ENCODE data around the gene SLC25A13. TPM values are rescaled to one million over a fixed set of nuclear protein-coding genes. Genes with fewer than 3 reads are reported as not detected.

Gene SLC25A13
- total and polyA plus RNA-seq, 2 of the 4 experiments (the other 2 are of a cell fraction): 7.4 to 11.7 TPM

DNA sequence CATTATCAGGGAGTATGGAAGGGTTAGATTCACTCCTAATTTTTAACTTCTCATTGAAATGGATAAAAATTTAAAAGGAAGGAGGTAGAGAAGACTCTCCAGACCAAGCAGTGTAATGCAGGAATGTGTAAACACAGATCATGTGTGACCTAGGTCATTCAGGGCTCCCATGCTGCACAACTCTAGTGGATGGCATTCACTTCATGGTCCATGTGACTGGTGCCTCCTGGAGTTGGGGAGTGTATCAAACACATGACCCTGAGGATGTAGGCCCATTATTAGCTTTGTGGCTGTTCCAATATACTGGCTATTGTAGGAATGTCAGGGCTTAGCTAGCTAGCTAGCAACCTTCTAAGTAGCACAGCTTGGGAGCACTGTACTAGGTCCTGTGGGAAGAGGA, 109.9 kb downstream of the SLC25A13 start:
- intact Hi-C loops (cut with micrococcal nuclease): no loop called here
- Histone ChIP-seq H4K20me1 (ENCODE audit: insufficient read depth, low read length) (no peaks in the 10 kb centered on the region), H3K9me3 (ENCODE audit: control insufficient read depth, insufficient read depth, low read length) (no peaks in the 10 kb centered on the region), H2AFZ (replicated peaks; ENCODE audit: low read length, poor library complexity) (no peak overlapping the region), H3K79me1 (ENCODE audit: low read depth in 1 of 2, low read length in 2 of 2) (no peaks in the 10 kb centered on the region; a peak in 1 of 4 replicates), H3K4ac (ENCODE audit: low read depth, low read length) (no peak overlapping the region), H2BK15ac (ENCODE audit: low read depth, low read length) (no peak overlapping the region), H2BK120ac (ENCODE audit: low read depth, low read length) (no peak overlapping the region), H3K9me1 (ENCODE audit: insufficient read depth, low read length) (no peaks in the 10 kb centered on the region), H3K14ac (replicated peaks; ENCODE audit: low read depth, low read length) (no peak overlapping the region), H4K91ac (ENCODE audit: insufficient read depth, low read depth, low read length) (no peak overlapping the region), H3K36me3 (ENCODE audit: control insufficient read depth, insufficient read depth, low read length) (no peaks in the 10 kb centered on the region), H3K4me2 (ENCODE audit: low read depth, low read length) (no peak overlapping the region), H2AK9ac (replicated peaks; ENCODE audit: low read depth, low read length, poor library complexity) (no peak overlapping the region), H3K18ac (ENCODE audit: low read depth, low read length) (no peak overlapping the region), H2BK5ac (ENCODE audit: low read depth, low read length, poor library complexity, severe bottlenecking) (no peak overlapping the region), H3K4me3 (ENCODE audit: insufficient read depth, low read depth, low read length) (no peak overlapping the region), H4K5ac (ENCODE audit: low read depth, low read length) (no peak overlapping the region), H2BK20ac (ENCODE audit: low read depth, low read length) (no peak overlapping the region), H3K9ac (ENCODE audit: low read depth, low read length) (no peak overlapping the region), H3K27ac (ENCODE audit: insufficient read depth, low read length) (no peak overlapping the region), H3K4me1 (ENCODE audit: control insufficient read depth, insufficient read depth, low read length) (no peaks in the 10 kb centered on the region), H3K27me3 (ENCODE audit: control insufficient read depth, insufficient read depth, low read length) (no peaks in the 10 kb centered on the region), H3K56ac (ENCODE audit: extremely low read depth, insufficient read depth, low read length) (no peak overlapping the region), H4K8ac (ENCODE audit: low read depth in 2 of 2, low read length in 2 of 2) (no peak overlapping the region), H2AK5ac (ENCODE audit: low read depth, low read length) (no peak overlapping the region), H3K23ac (ENCODE audit: low read depth, low read length) (no peak overlapping the region)
- DNase-seq: no peak
- no TSS peak for BruUV-seq (replicated peaks)
- in situ Hi-C loops (cut with MboI; ENCODE audit: low sequenced_read_pairs): no loop called here
- dilution Hi-C loops (cut with HindIII; ENCODE audit: low sequenced_read_pairs, unreplicated experiment): no loop called here
- no peak for TF ChIP-seq MAZ (IDR thresholded peaks at IDR 0.05; ENCODE audit: borderline replicate concordance, low read depth, low read length)
- TF ChIP-seq RAD21 (IDR thresholded peaks at IDR 0.05; ENCODE audit: low read length): no peak
- no peak for TF ChIP-seq CEBPB (IDR thresholded peaks at IDR 0.05; ENCODE audit: low read depth, low read length)
- TF ChIP-seq MAFK (IDR thresholded peaks at IDR 0.05; ENCODE audit: low read depth, low read length): no peak
- no peak for TF ChIP-seq NFE2L2 (IDR thresholded peaks at IDR 0.05; ENCODE audit: low read depth, low read length)
- no peak for TF ChIP-seq BHLHE40 (IDR thresholded peaks at IDR 0.05; ENCODE audit: low read depth, low read length)
- no peak for TF ChIP-seq CTCF (conservative IDR thresholded peaks at IDR 0.05; ENCODE audit: low read depth, low read length)
- TF ChIP-seq, protein P1, sequence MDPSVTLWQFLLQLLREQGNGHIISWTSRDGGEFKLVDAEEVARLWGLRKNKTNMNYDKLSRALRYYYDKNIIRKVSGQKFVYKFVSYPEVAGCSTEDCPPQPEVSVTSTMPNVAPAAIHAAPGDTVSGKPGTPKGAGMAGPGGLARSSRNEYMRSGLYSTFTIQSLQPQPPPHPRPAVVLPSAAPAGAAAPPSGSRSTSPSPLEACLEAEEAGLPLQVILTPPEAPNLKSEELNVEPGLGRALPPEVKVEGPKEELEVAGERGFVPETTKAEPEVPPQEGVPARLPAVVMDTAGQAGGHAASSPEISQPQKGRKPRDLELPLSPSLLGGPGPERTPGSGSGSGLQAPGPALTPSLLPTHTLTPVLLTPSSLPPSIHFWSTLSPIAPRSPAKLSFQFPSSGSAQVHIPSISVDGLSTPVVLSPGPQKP (IDR thresholded peaks at IDR 0.05; ENCODE audit: borderline replicate concordance, low read depth, low read length): no peak
- ChIA-PET CTCF (no interaction called here), POLR2A (ENCODE audit: unreplicated experiment) (no interaction called here)
- ATAC-seq (ENCODE audit: low read depth): peak; percentile 53

Measured in IMR-90 (cell line).